Fibroblast of upper back skin (primary cell): ENCODE results near the gene DHRSX.
A peak's percentile ranks its signal among the peaks of the same experiment; 100 is the strongest.
"Not testable (repeated sequence)": the region's sequence is repeated elsewhere in the genome, so short reads cannot be mapped to it uniquely, and the experiment has no call there.

ENCODE experiments used
- DNase-seq: peaks from one replicate; pipeline ENCODE4 v3.0.0-alpha.2; 2013

Gene DHRSX

GRCh38 chrX:2519638-2520037 lies 18.9 kb upstream of the DHRSX start:
- DNase-seq = not testable (repeated sequence)

GRCh38 chrX:2517055-2517454 lies 16.3 kb upstream of the DHRSX start:
- DNase-seq = no peak

- no peak for DNase-seq
Measured at GRCh38 chrX:2516623-2517022, 15.8 kb upstream of the DHRSX start.

DNA sequence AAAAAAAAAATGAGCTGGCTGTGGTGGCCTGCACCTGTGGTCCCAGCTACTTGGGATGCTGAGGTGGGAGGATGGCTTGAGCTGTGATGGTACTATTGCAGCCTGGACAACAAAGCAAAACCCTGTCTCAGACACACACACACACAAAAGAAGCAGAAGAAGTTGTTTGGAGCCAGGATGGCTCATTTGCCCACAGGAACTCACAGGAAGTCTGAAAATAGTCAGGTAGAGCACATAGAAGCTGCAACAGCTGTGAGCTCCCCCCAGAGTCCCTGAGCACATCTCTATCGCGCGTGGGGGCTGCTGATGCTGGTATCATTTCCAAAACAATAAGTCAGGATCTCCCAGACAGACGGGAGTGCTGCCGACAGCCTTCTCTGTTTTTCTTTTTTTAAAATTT lies 13.4 kb upstream of the DHRSX start:
- DNase-seq = no peak

DNA sequence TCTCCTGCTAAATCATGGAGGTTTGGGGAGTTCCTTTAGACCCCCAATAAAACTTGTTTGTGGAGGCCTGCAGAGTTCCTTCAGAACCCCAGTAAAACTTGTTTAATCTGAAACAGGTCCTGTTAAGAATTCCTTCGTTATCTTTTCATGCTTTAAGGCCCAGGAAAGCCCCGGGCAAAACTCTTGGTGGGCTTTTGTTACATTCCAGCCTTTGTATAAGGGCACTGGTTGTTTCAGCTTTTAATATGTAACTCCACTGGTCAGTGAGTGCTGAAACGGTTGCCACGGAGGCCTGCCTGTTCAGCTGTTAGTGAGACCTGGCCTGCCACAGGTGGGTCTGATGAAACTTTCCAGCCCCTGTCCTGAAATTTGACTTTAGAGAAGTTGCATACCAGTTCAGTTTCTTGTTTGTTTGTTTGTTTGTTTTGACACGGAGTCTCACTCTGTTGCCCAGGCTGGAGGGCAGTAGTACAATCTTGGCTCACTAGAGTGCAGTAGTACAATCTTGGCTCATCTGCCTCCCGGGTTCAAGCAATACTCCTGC lies 12.4 kb upstream of the DHRSX start:
- DNase-seq = no peak

DNA sequence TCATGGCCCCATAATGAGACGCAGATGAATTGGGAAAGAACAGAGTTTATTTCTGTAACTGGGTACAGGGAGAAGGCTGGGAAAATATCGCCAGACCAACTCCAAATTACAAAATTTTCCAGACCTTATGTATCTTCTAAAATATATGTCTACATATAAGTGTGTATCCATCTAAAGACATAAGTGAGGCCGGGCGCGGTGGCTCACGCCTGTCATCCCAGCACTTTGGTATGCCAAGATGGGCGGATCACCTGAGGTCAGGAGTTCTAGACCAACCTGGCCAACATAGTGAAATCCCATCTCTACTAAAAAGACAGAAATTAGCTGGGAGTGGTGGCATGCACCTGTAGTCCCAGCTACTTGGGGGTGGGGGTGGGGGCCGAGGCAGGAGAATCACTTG lies 11.7 kb upstream of the DHRSX start:
- no peak for DNase-seq

DNA sequence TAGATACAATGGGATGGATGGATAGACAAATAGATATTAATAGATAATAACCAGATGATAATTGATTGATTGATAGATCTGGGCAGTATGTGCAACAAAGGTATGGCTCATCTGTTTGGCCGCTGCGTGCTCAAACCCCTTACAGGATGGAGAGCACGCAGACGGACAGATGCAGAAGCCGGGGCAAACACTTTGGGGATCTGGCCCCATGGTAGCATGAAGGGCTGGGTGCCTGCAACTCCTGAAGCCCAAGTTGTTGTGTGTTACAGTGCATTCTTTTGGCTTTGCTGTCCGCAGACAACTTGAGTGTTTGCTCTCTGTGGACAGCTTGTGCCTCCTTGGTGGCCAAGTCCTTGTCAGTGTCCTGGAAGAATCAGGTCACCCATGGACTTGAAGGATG lies 10.6 kb upstream of the DHRSX start:
- DNase-seq = no peak

GRCh38 chrX:2508648-2509335 lies 8.0 kb upstream of the DHRSX start:
- no peak for DNase-seq

GRCh38 chrX:2507904-2508627 lies 7.3 kb upstream of the DHRSX start:
- no peak for DNase-seq

DNA sequence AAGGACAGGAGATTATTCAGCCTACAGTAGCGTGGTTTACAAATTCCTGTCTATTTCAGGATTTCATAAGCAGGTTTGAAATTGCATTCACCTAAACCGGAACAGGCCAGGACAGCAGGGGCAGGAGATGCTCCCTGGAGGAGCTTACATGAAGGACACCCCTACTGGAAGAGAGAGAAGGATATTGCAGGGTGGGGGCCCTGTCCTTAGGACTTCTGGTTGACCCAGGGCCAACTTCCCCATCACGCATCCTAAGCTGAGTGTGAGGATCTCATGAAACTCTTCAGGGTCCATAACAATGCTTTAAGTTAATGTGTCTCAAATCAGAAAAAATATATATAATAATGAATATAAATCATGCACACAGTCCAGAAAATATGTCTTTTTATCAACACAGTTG lies 6.4 kb upstream of the DHRSX start:
- DNase-seq = no peak

GRCh38 chrX:2505341-2505740 lies 4.6 kb upstream of the DHRSX start:
- DNase-seq = not testable (repeated sequence)

DNA sequence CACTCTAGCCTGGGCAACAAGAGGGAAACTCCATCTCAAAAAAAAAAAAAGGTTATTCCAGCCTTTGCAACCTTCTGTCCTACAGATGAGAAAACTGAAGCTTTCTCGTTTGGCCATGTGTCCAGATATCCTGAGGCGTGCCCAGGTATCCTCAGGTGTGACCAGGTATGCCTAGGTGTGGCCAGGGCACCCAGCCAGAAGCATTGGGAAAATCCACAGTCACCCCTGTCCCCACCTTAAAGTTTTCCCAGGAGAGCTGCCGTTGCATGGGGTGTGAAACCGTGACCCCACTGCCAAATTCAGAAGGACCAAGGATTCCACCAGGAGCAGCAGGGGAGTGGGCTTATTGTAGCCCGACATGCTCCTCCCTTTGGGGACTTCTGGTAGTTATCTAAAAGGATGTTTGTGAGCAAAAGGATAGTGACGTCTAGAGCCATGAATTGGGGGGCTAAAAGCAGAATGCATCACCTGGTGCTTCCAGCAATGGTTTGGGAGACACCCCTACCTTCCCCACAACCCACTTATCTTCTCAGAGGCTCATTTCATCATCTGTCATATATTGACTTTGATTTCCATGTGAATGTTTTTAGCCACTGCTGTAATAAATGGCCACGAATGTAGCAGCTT lies 4.0 kb upstream of the DHRSX start:
- no peak for DNase-seq

DNA sequence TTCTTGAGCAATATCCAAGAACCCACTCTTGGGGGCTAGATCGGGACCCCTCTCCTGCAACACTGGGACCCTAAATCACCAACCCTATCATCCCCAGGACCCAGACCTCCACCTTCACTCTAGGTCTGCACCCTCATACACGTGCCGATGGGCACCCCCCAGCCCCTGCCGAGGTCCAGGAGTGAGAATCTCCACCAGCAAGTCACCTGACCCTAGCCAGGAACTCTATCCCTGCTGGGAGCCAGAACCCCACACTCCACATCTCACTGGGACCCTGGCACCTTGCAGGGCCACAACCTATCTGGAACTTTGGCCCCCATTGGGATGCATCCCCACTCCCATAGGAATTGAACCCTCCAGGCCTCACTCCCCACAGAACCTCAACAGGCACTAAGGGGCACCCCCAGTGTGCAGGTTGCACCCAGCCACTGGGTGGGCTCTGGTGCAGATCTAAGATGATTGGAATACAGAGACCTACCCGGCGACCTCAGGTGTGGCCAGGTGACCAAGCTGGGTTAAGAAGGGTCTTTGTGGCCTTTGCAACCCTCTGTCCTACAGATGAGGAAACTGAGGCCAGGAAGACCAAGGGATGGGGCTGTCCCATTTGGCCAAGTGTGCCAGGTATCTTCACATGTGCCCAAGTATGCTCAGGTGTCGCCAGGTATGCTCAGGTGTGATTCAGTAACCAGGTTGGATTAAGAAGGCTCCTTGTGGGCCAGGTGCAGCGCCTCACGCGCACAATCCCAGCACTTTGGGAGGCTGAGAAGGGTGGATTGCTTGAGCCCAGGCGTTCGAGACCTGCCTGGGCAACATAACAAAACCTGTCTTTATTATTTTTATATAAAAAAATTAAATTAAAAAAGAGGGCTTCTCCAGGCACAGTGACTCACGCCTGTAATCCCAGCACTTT lies 3.1 kb upstream of the DHRSX start:
- no peak for DNase-seq

GRCh38 chrX:2502668-2503519 lies 2.1 kb upstream of the DHRSX start:
- DNase-seq = no peak

DNA sequence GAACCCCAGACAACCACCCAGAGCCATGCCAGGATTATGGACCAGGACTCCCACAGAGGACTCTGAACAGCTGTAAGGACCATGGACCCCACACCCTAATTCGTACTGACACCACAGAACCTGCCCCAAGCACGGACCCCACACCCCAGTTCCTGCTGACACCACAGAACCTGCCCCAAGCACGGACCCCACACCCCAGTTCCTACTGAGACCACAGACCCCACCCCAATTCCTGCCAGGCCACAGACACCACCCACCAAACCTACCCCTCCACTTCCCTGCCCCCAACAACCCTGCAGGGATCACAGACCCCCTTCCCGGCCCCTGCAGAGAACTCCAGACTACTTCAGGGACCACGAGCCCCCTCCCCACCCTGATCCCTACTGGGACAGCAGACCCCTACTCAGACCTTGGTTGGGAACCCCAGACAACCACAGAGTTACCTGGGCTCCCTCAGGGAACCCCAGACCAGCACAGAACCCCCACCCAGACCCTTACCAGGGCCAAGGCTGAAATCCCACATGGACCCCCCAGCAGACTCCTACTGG lies 1.4 kb upstream of the DHRSX start:
- DNase-seq = no peak

DNA sequence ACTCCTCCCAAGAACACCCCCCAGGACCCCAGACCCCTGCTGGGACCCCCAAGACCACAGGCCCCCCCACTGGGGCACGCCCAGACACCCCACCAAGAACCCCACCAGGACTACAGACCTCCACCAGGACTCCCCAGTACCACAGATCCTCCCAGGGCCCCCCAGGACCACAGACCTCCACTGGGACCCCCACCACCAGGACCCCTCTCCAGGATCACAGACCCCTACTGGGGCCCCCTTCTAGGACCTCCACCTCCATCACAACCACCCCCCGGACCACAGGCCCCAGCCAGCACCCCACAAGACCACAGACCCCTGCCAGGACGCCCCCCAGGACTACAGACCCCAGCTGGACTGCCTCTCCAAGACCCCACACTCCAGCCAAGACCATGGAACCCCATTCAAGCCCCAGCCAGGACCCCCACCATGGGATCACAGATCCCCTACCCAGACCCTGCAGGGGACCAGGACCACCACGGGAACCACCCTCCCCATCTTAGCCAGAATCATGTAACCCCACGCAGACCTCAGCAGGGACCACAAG lies 855 bp upstream of the DHRSX start:
- DNase-seq = no peak

DNA sequence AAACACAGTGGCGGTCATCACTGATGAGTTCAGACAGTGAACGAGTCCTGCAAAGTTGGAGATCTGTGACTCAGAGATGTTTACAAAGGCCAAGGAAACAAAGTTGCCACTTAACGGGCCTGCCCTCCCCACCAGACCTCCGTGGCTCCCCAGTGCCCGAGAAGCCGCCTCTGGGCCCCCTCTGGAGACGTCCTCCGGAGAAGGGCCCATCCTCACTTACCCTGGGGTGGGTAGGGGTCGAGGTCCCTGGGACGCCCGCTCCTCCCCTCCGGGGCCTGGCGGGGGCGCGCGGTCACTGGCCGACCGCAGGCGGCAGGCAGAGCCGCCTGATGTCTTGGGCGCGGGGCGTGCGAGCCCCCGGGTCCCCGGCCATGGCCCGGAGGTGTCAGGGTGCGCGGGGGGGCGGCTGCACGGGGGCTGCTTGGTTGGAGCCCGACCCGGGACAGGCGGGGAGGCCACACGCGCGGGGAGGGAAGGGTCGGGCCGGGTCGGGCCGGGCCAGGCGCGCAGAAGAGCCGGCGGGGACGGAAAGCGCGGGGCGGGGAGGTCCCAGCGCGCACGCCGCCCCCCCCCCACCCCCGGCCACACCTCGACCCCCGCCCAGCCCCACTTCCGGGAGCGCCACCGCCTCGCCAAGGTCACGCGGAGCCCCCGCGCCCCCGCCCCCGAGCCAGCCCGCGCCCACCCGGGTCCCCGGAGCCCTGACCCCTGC lies 529 bp downstream of the DHRSX start:
- peak; percentile 25 for DNase-seq

DNA sequence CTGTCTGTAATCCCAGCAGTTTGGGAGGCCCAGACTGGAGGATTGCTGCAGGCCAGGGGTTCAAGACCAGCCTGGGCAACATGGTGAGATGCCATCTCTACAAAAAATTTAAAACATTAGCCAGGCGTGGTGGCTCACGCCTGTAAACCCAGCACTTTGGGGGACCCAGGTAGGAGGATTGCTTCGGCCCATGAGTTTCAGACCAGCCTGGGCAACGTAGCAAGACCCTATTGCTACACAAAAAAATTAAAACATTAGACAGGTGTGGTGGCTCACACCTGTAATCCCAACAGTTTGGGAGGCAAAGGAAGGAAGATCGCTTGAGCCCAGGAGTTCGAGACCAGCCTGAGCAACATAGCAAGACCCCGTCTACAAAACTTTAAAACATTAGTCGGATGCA lies 1.3 kb downstream of the DHRSX start:
- DNase-seq = no peak

DNA sequence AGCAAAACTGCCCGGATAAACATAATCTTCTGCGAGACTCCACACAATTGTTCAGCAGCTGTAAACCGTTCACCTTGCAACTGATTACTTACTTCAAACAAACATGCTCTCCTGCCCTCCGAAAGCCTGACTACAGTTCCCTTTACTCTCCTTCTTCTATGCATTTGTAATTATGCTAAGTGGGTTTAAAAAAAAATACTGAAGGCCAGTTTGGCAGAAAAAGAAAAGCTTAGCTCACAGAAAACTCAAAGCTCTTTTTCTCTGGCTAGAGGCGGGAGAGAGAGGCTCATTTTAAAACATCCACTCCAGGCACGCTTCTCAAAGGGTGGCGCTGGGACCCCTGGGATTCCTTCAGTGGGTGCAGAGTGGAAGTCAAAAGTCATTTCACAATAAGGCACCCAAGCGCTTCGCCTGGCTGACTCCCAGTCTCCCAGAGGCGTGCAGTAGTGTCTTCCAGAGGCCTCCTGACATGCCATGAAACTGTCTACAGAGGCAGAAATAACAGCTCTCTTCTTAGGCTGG lies 1.9 kb downstream of the DHRSX start:
- DNase-seq = no peak
